WTC11 (cell line): ENCODE data around the gene C3orf18. TPM values are rescaled to one million over a fixed set of nuclear protein-coding genes. Genes with fewer than 3 reads are reported as not detected.
A peak's percentile ranks its signal among the peaks of the same experiment; 100 is the strongest.

Source experiments
- FOXJ3 ChIP-seq: sonication (generic); formaldehyde crosslinking; IDR thresholded peaks from 2 replicates; pipeline ENCODE4 v1.9.0; 2021; ENCODE audit warnings: missing genetic modification reagents, mild to moderate bottlenecking, borderline replicate concordance
- FOXP1 ChIP-seq: sonication (generic); formaldehyde crosslinking; IDR thresholded peaks from 2 replicates; pipeline ENCODE4 v1.8.0; 2022; ENCODE audit warnings: missing genetic modification reagents, mild to moderate bottlenecking, moderate library complexity, borderline replicate concordance
- IRF2 ChIP-seq: sonication (generic); formaldehyde crosslinking; IDR thresholded peaks from 2 replicates; pipeline ENCODE4 v1.8.0; 2022; ENCODE audit warnings: low read depth, missing genetic modification reagents, borderline replicate concordance
- MXD4 ChIP-seq: fragments of 250-450 bp; sonication (Bioruptor Pico); IDR thresholded peaks from 2 replicates; pipeline ENCODE4 v1.8.0; 2021; ENCODE audit warnings: mild to moderate bottlenecking, moderate library complexity, borderline replicate concordance
- MYBL2 ChIP-seq: sonication (generic); formaldehyde crosslinking; IDR thresholded peaks from 2 replicates; pipeline ENCODE4 v1.8.1; 2023; ENCODE audit warnings: mild to moderate bottlenecking, moderate library complexity, missing genetic modification reagents
- NR2C2 ChIP-seq: sonication (generic); formaldehyde crosslinking; IDR thresholded peaks from 2 replicates; pipeline ENCODE4 v1.8.0; 2022; ENCODE audit warnings: mild to moderate bottlenecking, missing genetic modification reagents
- SMAD3 ChIP-seq: sonication (generic); formaldehyde crosslinking; IDR thresholded peaks from 2 replicates; pipeline ENCODE4 v1.8.0; 2022; ENCODE audit warnings: missing genetic modification reagents, mild to moderate bottlenecking, borderline replicate concordance
- TCF7 ChIP-seq: sonication (generic); formaldehyde crosslinking; IDR thresholded peaks from 2 replicates; pipeline ENCODE4 v1.8.0; 2022; ENCODE audit warnings: mild to moderate bottlenecking, low read depth, missing genetic modification reagents, moderate library complexity
- TEAD4 ChIP-seq: sonication (generic); formaldehyde crosslinking; IDR thresholded peaks from 2 replicates; pipeline ENCODE4 v1.8.0; 2022; ENCODE audit warnings: mild to moderate bottlenecking, missing genetic modification reagents
- TP53 ChIP-seq: sonication (generic); formaldehyde crosslinking; IDR thresholded peaks from 2 replicates; pipeline ENCODE4 v1.8.1; 2023; ENCODE audit warnings: mild to moderate bottlenecking, missing genetic modification reagents
- ZNF138 ChIP-seq: sonication (generic); formaldehyde crosslinking; conservative IDR thresholded peaks from 2 replicates; pipeline ENCODE4 v1.8.1; 2022; ENCODE audit warnings: mild to moderate bottlenecking, moderate library complexity, missing genetic modification reagents
- ZNF219 ChIP-seq: sonication (generic); formaldehyde crosslinking; IDR thresholded peaks from 2 replicates; pipeline ENCODE4 v1.8.0; 2023; ENCODE audit warnings: missing genetic modification reagents, mild to moderate bottlenecking, borderline replicate concordance
- ZNF416 ChIP-seq: fragments of 250-450 bp; sonication (Bioruptor Pico); IDR thresholded peaks from 2 replicates; pipeline ENCODE4 v1.9.0; 2021; ENCODE audit warnings: mild to moderate bottlenecking, inconsistent platforms
- total RNA-seq: library from RNA; stranded (reverse); gene quantifications from 3 replicates; pipeline ENCODE4 v1.2.3, GENCODE V29; 2021
- TF ChIP-seq, protein P1 (sequence below): fragments of 250-450 bp; sonication (Bioruptor Pico); IDR thresholded peaks from 2 replicates; pipeline ENCODE4 v1.9.0; 2021; ENCODE audit warnings: mild to moderate bottlenecking
- TF ChIP-seq, protein P2 (sequence below): sonication (generic); formaldehyde crosslinking; IDR thresholded peaks from 2 replicates; pipeline ENCODE4 v1.8.1; 2022; ENCODE audit warnings: mild to moderate bottlenecking, moderate library complexity, missing genetic modification reagents
- TF ChIP-seq, protein P3 (sequence below): sonication (generic); formaldehyde crosslinking; conservative IDR thresholded peaks from 2 replicates; pipeline ENCODE4 v1.8.1; 2023; ENCODE audit warnings: mild to moderate bottlenecking, low read depth, missing genetic modification reagents, moderate library complexity
- TF ChIP-seq, protein P4 (sequence below): sonication (generic); formaldehyde crosslinking; IDR thresholded peaks from 2 replicates; pipeline ENCODE4 v1.8.1; 2023; ENCODE audit warnings: mild to moderate bottlenecking, missing genetic modification reagents
- TF ChIP-seq, protein P5 (sequence below): fragments of 250-450 bp; sonication (Bioruptor Pico); conservative IDR thresholded peaks from 2 replicates; pipeline ENCODE4 v1.9.0; 2021; ENCODE audit warnings: mild to moderate bottlenecking
- TF ChIP-seq, protein P6 (sequence below): sonication (generic); formaldehyde crosslinking; IDR thresholded peaks from 2 replicates; pipeline ENCODE4 v1.8.0; 2023; ENCODE audit warnings: missing genetic modification reagents, mild to moderate bottlenecking, borderline replicate concordance
- TF ChIP-seq, protein P7 (sequence below): sonication (generic); formaldehyde crosslinking; IDR thresholded peaks from 2 replicates; pipeline ENCODE4 v1.8.1; 2023; ENCODE audit warnings: mild to moderate bottlenecking, missing genetic modification reagents, moderate library complexity

C3orf18 gene
- total RNA-seq, 1 experiment from 2014 or later = 12.1 TPM

DNA sequence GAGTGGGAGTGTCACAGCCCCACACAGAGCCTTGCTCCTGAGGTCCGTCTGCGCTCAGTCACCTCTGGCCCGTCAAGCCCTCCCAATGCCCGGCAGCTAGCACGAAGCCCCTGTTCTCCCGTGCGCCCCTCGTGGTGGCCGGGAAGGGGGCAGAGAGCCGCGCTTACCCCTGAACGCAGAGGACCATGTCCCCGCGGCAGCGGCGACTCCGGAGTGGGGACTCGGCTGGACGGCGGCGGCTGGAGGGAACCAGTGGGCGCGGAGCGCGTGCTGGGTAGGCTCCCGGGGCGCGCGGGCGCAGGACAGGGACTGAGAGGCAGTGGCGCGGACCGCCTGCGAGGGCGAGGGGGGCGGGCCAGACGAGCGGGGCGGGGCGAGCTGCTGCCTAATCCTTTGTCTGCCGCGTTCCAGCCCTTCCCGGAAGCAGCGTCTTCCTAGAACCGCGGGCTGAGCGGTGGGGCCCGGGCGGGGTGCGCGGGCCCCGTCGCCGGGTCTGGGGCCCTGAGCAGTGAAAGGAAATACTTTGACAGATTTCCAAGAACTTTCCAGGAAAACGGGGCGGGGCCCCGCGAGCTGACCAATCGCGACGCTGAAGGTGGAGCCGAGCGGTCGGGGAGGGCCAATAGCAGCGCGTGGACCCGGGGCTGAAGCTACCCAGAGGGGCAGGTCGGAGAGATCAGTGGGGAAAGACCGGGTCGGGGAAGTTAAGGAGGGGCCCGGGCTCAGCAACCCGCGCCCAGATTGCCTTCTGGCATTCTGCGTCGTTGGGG, 44.1 kb upstream of the C3orf18 start, which contains the start of gene CISH (continued):
- TF ChIP-seq, protein P1, sequence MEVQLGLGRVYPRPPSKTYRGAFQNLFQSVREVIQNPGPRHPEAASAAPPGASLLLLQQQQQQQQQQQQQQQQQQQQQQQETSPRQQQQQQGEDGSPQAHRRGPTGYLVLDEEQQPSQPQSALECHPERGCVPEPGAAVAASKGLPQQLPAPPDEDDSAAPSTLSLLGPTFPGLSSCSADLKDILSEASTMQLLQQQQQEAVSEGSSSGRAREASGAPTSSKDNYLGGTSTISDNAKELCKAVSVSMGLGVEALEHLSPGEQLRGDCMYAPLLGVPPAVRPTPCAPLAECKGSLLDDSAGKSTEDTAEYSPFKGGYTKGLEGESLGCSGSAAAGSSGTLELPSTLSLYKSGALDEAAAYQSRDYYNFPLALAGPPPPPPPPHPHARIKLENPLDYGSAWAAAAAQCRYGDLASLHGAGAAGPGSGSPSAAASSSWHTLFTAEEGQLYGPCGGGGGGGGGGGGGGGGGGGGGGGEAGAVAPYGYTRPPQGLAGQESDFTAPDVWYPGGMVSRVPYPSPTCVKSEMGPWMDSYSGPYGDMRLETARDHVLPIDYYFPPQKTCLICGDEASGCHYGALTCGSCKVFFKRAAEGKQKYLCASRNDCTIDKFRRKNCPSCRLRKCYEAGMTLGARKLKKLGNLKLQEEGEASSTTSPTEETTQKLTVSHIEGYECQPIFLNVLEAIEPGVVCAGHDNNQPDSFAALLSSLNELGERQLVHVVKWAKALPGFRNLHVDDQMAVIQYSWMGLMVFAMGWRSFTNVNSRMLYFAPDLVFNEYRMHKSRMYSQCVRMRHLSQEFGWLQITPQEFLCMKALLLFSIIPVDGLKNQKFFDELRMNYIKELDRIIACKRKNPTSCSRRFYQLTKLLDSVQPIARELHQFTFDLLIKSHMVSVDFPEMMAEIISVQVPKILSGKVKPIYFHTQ (CRISPR knock-in tag) = no peak
- peak; percentile 26; the same call in 1 of the 2 replicates for TF ChIP-seq TEAD4 (CRISPR knock-in tag)
- peak; percentile 81 for TF ChIP-seq FOXP1 (CRISPR knock-in tag)
- TF ChIP-seq, protein P2, sequence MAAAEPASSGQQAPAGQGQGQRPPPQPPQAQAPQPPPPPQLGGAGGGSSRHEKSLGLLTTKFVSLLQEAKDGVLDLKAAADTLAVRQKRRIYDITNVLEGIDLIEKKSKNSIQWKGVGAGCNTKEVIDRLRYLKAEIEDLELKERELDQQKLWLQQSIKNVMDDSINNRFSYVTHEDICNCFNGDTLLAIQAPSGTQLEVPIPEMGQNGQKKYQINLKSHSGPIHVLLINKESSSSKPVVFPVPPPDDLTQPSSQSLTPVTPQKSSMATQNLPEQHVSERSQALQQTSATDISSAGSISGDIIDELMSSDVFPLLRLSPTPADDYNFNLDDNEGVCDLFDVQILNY (CRISPR knock-in tag) = peak; percentile 63; the same call in 1 of the 2 replicates
- no peak for TF ChIP-seq MXD4 (CRISPR knock-in tag)
- TF ChIP-seq, protein P3, sequence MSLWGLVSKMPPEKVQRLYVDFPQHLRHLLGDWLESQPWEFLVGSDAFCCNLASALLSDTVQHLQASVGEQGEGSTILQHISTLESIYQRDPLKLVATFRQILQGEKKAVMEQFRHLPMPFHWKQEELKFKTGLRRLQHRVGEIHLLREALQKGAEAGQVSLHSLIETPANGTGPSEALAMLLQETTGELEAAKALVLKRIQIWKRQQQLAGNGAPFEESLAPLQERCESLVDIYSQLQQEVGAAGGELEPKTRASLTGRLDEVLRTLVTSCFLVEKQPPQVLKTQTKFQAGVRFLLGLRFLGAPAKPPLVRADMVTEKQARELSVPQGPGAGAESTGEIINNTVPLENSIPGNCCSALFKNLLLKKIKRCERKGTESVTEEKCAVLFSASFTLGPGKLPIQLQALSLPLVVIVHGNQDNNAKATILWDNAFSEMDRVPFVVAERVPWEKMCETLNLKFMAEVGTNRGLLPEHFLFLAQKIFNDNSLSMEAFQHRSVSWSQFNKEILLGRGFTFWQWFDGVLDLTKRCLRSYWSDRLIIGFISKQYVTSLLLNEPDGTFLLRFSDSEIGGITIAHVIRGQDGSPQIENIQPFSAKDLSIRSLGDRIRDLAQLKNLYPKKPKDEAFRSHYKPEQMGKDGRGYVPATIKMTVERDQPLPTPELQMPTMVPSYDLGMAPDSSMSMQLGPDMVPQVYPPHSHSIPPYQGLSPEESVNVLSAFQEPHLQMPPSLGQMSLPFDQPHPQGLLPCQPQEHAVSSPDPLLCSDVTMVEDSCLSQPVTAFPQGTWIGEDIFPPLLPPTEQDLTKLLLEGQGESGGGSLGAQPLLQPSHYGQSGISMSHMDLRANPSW (CRISPR knock-in tag) = no peak
- TF ChIP-seq TCF7 (CRISPR knock-in tag) = no peak
- no peak for TF ChIP-seq FOXJ3
- TF ChIP-seq IRF2 = no peak
- no peak for TF ChIP-seq ZNF416 (CRISPR knock-in tag)
- TF ChIP-seq, protein P4, sequence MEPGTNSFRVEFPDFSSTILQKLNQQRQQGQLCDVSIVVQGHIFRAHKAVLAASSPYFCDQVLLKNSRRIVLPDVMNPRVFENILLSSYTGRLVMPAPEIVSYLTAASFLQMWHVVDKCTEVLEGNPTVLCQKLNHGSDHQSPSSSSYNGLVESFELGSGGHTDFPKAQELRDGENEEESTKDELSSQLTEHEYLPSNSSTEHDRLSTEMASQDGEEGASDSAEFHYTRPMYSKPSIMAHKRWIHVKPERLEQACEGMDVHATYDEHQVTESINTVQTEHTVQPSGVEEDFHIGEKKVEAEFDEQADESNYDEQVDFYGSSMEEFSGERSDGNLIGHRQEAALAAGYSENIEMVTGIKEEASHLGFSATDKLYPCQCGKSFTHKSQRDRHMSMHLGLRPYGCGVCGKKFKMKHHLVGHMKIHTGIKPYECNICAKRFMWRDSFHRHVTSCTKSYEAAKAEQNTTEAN = peak; percentile 73; the same call in 1 of the 2 replicates
- no peak; the same call in 1 of the 2 replicates for TF ChIP-seq ZNF219 (CRISPR knock-in tag)
- TF ChIP-seq NR2C2 (CRISPR knock-in tag) = 0 out of 2 replicates have a peak, but pooled peaks have one; percentile 52
- no peak; the same call in none of the 2 replicates for TF ChIP-seq TP53 (CRISPR knock-in tag)
- TF ChIP-seq MYBL2 (CRISPR knock-in tag) = 0 out of 2 replicates have a peak, but pooled peaks have one; percentile 67
- TF ChIP-seq, protein P5, sequence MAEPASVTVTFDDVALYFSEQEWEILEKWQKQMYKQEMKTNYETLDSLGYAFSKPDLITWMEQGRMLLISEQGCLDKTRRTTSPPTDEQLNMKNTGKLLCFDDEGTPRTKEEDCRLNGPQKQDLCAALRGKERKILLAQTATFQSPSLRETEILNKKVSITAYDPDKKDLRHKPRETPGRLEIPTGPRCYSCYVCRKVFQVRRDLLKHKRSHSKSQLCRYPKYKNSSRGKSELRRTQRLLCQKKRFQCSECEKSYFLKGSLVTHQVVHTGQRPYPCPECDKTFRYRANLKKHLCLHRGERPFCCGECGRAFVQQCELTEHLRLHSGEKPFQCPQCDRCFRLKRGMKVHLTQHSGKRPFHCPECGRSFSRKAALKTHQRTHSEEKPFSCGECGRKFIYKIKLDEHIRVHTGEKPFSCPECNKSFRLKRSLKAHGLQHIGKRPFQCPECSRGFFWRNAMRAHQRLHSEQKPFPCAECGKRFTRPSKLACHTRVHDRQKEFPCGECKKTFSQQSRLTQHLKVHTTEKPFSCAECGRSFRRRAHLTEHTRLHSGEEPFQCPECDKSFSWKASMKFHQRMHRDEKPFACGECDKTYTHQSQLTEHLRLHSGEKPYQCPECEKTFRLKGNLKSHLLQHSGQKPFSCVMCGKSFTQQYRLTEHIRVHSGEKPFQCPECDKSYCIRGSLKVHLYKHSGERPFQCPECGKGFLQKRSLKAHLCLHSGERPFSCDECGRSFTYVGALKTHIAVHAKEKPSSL (CRISPR knock-in tag) = no peak
- TF ChIP-seq, protein P6, sequence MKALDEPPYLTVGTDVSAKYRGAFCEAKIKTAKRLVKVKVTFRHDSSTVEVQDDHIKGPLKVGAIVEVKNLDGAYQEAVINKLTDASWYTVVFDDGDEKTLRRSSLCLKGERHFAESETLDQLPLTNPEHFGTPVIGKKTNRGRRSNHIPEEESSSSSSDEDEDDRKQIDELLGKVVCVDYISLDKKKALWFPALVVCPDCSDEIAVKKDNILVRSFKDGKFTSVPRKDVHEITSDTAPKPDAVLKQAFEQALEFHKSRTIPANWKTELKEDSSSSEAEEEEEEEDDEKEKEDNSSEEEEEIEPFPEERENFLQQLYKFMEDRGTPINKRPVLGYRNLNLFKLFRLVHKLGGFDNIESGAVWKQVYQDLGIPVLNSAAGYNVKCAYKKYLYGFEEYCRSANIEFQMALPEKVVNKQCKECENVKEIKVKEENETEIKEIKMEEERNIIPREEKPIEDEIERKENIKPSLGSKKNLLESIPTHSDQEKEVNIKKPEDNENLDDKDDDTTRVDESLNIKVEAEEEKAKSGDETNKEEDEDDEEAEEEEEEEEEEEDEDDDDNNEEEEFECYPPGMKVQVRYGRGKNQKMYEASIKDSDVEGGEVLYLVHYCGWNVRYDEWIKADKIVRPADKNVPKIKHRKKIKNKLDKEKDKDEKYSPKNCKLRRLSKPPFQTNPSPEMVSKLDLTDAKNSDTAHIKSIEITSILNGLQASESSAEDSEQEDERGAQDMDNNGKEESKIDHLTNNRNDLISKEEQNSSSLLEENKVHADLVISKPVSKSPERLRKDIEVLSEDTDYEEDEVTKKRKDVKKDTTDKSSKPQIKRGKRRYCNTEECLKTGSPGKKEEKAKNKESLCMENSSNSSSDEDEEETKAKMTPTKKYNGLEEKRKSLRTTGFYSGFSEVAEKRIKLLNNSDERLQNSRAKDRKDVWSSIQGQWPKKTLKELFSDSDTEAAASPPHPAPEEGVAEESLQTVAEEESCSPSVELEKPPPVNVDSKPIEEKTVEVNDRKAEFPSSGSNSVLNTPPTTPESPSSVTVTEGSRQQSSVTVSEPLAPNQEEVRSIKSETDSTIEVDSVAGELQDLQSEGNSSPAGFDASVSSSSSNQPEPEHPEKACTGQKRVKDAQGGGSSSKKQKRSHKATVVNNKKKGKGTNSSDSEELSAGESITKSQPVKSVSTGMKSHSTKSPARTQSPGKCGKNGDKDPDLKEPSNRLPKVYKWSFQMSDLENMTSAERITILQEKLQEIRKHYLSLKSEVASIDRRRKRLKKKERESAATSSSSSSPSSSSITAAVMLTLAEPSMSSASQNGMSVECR (CRISPR knock-in tag) = peak; percentile 86
- TF ChIP-seq ZNF138 = no peak; the same call in 1 of the 2 replicates
- TF ChIP-seq SMAD3 (CRISPR knock-in tag) = no peak
- TF ChIP-seq, protein P7, sequence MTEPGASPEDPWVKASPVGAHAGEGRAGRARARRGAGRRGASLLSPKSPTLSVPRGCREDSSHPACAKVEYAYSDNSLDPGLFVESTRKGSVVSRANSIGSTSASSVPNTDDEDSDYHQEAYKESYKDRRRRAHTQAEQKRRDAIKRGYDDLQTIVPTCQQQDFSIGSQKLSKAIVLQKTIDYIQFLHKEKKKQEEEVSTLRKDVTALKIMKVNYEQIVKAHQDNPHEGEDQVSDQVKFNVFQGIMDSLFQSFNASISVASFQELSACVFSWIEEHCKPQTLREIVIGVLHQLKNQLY (CRISPR knock-in tag) = no peak
